Stimulated activated CD8-positive, alpha-beta memory T cell treated with anti-CD3 and anti-CD28 coated beads, Interleukin-7, amount 100 ng/mL, for 4 hours (primary cell): ENCODE data around the gene AHDC1.

ENCODE experiments used
- DNase-seq, 2 donors: peaks; one replicate each; pipeline ENCODE4 v3.0.0-alpha.2; 2020; ENCODE audit warnings: low read depth in 2 of 2

The AHDC1 gene

GRCh38 chr1:27615346-27616192 lies 11.6 kb upstream of the AHDC1 start:
- DNase-seq: no peak

GRCh38 chr1:27614625-27615344 lies 10.8 kb upstream of the AHDC1 start:
- DNase-seq: no peak

- DNase-seq: no peak
These were observed 10.2 kb upstream of the AHDC1 start for GRCh38 chr1:27614043-27614624.

- no peak for DNase-seq
These were observed 8.8 kb upstream of the AHDC1 start for GRCh38 chr1:27612718-27613117.

GRCh38 chr1:27611450-27611849 lies 7.5 kb upstream of the AHDC1 start:
- no peak for DNase-seq

- DNase-seq: no peak
These were observed 5.8 kb upstream of the AHDC1 start for GRCh38 chr1:27609618-27610240.

GRCh38 chr1:27609210-27609555 lies 5.2 kb upstream of the AHDC1 start:
- no peak for DNase-seq

- no peak for DNase-seq
These were observed 3.4 kb upstream of the AHDC1 start for GRCh38 chr1:27607239-27607804.

- DNase-seq: no peak
These were observed 2.8 kb upstream of the AHDC1 start for GRCh38 chr1:27606708-27607238.

- DNase-seq: peak in 1 of 2 donors; percentile 33
These were observed 2.1 kb upstream of the AHDC1 start for GRCh38 chr1:27605796-27606707.

GRCh38 chr1:27605300-27605766 lies 1.4 kb upstream of the AHDC1 start:
- no peak for DNase-seq

- DNase-seq: no peak
These were observed 795 bp upstream of the AHDC1 start for GRCh38 chr1:27604579-27605299.

GRCh38 chr1:27603309-27603680 lies 649 bp downstream of the AHDC1 start:
- no peak for DNase-seq

GRCh38 chr1:27602462-27603308 lies 1.3 kb downstream of the AHDC1 start:
- no peak for DNase-seq

- DNase-seq: no peak
These were observed 2.0 kb downstream of the AHDC1 start for GRCh38 chr1:27601771-27602461.

- no peak for DNase-seq
These were observed 2.6 kb downstream of the AHDC1 start for GRCh38 chr1:27601321-27601770.

GRCh38 chr1:27600498-27601175 lies 3.3 kb downstream of the AHDC1 start:
- no peak for DNase-seq
